DMS153 treated with DMSO at 0.1 percent for 48 hours (cell line): ENCODE data around the gene NAT8.
"Not testable (repeated sequence)": the region's sequence is repeated elsewhere in the genome, so short reads cannot be mapped to it uniquely, and the experiment has no call there.

Source experiments
- DNase-seq: peaks from one replicate; lab custom pipeline; 2025; ENCODE audit not compliant: unreplicated experiment; lab: John Stamatoyannopoulos, UW

NAT8 gene

GRCh38 chr2:73638429-73638828 lies 3.8 kb downstream of the NAT8 start:
- no peak for DNase-seq

GRCh38 chr2:73636977-73637376 lies 5.2 kb downstream of the NAT8 start:
- DNase-seq = not testable (repeated sequence)

- DNase-seq = not testable (repeated sequence)
Measured at GRCh38 chr2:73630662-73631266, 11.5 kb downstream of the NAT8 start.

GRCh38 chr2:73628493-73628892 lies 13.7 kb downstream of the NAT8 start:
- DNase-seq = not testable (repeated sequence)

GRCh38 chr2:73626237-73626636 lies 16.0 kb downstream of the NAT8 start:
- not testable (repeated sequence) for DNase-seq

GRCh38 chr2:73624625-73625024 lies 17.6 kb downstream of the NAT8 start:
- not testable (repeated sequence) for DNase-seq

GRCh38 chr2:73624036-73624435 lies 18.2 kb downstream of the NAT8 start:
- not testable (repeated sequence) for DNase-seq

GRCh38 chr2:73619925-73620324 lies 22.3 kb downstream of the NAT8 start:
- not testable (repeated sequence) for DNase-seq

- no peak for DNase-seq
Measured at GRCh38 chr2:73614997-73615396, 27.2 kb downstream of the NAT8 start.

- DNase-seq = no peak
Measured at GRCh38 chr2:73614105-73614504, 28.1 kb downstream of the NAT8 start.

- no peak for DNase-seq
Measured at GRCh38 chr2:73611867-73612266, 30.4 kb downstream of the NAT8 start.

- no peak for DNase-seq
Measured at GRCh38 chr2:73611193-73611592, 31.0 kb downstream of the NAT8 start.

GRCh38 chr2:73610111-73610510 lies 32.1 kb downstream of the NAT8 start:
- no peak for DNase-seq

GRCh38 chr2:73604589-73604988 lies 37.6 kb downstream of the NAT8 start:
- not testable (repeated sequence) for DNase-seq

GRCh38 chr2:73603099-73603588 lies 39.1 kb downstream of the NAT8 start:
- DNase-seq = not testable (repeated sequence)

GRCh38 chr2:73601780-73602179 lies 40.4 kb downstream of the NAT8 start:
- no peak for DNase-seq

GRCh38 chr2:73594251-73594650 lies 48.0 kb downstream of the NAT8 start:
- no peak for DNase-seq

- DNase-seq = no peak
Measured at GRCh38 chr2:73593680-73594079, 48.5 kb downstream of the NAT8 start.
